ELF-1 (cell line): ENCODE results near the gene RNASE12.
A peak's percentile ranks its signal among the peaks of the same experiment; 100 is the strongest.
"Not testable (repeated sequence)": the region's sequence is repeated elsewhere in the genome, so short reads cannot be mapped to it uniquely, and the experiment has no call there.

Source experiments
- DNase-seq: peaks from one replicate; pipeline ENCODE4 v3.0.0-alpha.2; 2016; ENCODE audit warnings: low read depth, low spot score

Gene RNASE12, protein sequence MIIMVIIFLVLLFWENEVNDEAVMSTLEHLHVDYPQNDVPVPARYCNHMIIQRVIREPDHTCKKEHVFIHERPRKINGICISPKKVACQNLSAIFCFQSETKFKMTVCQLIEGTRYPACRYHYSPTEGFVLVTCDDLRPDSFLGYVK

DNA sequence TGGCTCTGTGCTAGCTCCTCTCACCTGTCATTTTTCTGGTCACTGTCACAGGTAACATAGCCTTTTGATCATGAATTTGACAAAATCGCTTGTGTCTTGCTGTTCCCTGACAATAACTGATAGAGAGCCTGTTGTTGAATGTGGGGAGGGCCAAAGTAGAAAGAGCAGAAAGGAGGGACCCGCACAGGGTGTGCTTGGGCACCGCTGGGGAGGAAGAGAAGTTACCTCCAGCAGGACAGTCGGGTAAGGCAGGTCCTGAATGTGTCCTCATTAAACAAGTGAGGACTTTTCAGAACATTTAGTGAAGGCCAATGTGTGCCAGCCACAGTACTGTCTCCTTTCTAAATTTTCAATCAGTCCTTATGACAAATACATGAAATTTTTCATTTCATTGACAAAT is at the start of gene RNASE12:
Gene RNASE12 (minus strand): TSS at position 142 of the 400 bp plus-strand sequence. CDS start 653 bp downstream, outside the sequence.
- no peak for DNase-seq

DNA sequence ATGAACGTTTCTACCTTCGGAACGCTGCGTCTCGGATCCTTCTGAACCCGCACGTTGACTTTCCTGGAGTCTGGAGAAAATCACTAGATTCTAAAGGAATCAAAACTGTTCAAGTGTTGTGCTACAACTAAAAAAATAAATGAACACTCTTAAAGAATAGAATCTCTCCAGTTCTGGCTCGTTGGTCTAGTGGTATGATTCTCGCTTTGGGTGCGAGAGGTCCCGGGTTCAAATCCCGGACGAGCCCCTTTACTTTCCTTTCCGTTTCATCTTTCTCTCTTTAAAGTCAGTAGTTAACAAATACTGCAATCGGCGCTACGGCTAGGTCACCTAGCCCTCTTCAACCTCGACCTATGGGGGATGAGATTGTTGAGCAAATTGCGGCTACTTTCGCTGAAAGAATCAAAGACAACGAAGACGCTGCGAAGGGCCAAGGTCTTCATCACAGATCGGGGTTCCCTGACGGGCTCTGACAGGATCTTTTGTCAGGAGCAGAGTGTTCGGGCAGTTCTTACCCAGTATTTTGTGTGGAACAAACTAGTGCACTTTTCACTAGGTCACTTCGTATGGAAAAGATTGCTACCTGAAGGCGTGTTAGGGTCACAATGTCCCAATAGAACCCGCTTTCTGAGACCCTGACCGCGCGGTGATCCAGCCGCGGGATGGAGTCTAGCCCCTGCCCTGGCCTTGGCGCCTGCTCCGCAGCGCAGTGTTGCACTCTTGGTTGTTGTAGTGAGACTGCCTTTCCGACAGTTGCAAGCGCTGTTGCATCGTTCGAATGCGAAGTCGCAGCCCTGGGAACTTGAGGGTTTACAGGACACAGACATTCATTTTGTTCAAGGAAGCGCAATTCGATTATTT is 41.9 kb upstream of the RNASE12 start:
- DNase-seq = peak; percentile 95

DNA sequence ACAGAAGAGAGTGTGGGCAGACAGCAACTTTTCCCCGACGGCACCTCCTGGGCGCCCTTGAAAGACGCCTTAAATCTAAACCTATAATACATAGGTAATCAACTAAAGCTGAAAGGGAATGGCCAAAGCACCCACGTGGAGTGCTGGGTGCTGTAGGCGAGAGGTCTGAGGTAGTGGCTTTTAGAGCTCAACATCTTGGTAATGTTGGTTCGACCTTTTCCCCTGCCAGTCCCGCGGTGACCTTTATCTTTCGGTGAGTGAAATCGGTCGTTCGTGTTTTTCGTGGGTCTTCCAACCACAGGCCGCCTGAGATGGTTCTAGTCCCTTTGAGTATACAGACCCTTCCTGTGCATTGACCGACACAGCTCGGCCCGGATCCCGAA is 41.3 kb upstream of the RNASE12 start:
- no peak for DNase-seq

DNA sequence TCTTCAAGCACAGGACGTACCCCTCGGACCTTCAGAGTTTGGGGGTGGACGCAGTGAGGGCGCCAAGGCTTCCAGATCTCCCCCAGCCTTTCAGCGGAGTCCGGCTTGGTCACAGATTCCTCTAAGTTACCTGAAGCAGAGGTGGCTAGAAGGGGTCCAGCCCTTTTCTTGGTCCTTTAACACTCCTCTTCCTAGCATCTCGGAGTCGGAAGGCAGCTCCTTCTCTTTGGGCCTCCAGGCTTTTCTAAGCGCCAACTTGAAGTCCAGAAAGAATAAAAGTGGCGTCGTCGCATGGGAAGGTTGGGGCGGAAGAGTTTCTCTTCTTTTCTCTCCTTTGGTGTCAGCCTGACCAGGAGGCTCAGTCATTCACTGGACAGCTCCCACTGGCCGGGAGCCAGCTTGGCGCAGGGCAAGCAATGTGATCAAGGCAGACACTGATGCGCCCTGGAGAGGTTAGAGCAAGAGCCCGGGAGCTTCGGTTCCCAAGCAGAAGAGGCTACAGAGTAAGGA is 40.8 kb upstream of the RNASE12 start:
- peak; percentile 83 for DNase-seq

DNA sequence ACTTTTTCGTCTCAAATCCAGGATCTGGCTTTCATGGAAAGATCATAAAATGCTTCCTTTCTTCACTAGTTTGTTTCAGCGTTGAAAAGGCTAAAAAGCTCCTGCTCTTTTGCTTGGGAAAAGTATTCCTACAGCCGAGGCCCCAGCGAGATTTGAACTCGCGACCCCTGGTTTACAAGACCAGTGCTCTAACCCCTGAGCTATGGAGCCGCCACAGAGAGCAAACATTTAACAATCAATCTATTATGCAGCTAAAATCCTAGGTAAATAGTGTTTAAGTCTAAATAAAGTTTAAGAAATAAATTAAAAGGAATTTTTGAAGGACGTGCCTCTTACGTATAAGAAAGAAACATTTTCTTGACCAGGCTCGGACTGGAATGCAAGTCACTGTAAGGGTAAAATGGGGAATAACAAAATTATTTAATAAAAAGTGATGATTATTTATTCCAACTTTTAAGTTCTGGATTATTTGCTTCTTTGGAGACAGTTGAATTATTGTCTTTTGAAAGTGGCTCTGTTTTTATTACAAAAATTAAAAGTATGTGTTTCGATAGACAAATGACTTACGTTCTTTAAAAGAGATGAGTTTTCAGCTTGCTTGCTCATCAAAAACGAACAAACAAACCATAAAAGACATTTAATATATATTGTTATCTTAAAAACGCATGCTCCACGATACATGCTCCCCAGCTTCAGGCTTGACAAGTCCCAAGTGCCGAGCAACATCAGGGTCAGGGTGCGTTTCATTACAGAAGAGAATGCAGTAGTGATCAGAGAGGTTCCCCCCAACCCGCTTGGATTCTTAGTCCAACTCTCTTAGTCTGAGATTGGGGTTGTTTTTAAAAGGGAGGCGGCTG is 40.1 kb upstream of the RNASE12 start:
- DNase-seq = peak; percentile 66

DNA sequence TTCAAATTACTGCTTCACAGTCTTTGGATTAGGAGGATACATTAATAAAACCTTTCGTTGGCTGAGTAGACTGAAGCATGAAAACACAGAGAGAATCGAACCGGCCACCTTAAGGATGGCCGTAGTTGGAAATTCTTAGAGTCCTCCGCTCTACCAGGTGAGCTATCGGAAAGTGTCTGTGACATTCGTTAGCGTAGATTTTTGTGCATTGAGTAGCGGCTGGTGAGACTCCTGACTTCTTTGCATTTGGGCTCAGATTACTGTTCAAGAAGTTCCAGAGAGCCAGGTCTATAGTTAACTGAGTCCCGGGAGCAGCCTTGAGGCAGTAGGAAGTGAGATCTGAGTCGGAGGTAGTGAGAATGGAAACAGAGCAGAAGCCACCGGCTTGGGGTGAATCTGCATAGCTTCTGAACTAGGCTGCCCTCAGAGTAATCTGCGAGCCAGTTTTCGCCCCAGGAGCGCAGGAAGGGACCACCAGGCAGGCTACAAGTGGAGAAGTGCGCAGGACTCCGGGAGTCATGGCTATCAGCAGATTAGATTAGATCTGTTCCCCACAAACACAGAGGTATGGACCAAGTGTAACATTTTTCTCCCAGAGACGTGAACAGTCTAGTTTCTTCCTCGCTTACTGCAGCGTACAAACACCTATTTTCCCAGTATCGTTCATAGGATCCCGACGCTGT is 39.3 kb upstream of the RNASE12 start:
- DNase-seq = peak; percentile 89

DNA sequence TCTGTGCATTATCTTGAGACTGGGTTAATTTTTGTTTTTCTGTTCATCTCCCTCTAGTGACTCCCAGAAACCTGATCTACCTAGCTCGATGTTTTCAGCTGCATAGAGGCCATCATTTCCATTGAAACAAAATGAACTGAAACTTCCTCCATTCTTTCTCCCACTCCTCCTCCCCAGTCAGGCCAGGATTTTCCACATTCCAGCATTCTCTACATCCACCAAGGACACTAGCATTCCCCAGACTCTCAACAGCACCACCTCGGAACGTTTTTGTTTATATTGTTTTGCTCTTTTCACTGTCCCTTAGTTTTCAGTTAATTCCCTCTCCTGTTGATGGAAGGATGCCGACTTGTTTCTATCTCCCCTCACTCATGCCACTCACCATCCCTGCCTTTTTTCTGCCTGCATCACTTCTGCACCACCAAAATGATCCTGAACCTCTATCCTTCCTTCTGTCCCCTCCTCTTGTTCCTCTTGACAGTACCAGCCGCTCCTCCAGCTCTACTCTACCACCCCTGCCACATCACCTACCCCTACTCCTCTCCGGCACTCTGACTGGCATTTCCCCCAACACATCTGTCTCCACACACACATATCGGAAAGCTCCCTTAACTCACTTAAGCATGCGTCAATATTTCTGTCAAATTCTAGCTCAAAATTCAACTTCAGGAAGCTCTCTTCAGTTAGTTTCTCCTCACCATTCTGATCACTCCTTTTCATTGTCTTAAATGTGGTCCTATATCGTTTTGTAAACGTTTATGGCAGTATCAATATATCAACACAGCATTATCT is 37.1 kb upstream of the RNASE12 start:
- DNase-seq = no peak

DNA sequence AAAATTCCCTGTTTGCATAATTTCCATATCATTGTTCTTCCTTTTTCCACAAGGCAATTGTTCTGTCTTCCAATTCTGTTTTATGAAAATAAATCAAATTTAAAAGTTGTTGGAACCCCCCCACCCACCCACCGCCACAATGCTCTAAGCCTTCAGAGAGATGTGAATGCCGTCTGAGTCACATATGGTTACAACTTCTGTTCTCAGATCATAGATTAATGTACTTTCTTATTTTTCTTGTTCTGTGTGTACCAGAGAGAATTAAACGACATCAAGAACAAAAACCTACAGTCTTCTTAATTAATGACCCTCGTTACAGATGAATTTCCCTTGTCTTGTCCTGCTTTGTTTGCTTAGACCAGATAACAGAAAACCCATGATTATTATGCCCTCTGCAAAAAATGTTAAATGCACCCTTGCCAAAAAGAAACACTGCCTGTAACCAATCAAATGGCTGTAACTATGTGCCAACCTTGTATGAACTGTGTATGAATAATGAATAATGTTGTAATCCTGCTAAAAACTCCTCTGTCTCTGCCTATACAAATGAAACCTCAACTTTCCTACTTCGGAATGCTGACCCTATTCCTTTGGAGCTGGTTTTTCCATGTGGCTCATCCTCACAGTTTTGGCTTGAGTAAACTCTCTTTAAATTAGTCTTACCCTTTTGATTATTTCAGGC is 36.3 kb upstream of the RNASE12 start:
- no peak for DNase-seq

DNA sequence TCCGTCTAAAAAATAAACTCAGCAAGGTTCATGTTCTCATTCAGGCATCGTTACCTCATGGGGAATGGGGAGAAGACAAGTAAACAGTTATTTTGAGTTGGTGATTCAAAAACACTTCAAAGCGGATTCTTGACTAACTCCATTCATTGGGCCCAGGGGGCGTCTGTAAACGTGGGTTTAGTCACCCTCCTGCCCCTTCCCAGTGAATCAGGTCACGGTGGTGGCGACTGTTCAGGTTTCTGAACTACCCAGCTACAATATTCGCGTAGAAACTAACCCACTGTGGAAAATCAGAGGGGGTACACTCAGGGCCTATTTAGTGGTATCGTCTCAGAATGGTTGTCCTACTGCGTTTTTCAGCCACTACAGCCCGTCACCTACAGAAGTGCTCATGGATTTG is 35.1 kb upstream of the RNASE12 start:
- DNase-seq = no peak

DNA sequence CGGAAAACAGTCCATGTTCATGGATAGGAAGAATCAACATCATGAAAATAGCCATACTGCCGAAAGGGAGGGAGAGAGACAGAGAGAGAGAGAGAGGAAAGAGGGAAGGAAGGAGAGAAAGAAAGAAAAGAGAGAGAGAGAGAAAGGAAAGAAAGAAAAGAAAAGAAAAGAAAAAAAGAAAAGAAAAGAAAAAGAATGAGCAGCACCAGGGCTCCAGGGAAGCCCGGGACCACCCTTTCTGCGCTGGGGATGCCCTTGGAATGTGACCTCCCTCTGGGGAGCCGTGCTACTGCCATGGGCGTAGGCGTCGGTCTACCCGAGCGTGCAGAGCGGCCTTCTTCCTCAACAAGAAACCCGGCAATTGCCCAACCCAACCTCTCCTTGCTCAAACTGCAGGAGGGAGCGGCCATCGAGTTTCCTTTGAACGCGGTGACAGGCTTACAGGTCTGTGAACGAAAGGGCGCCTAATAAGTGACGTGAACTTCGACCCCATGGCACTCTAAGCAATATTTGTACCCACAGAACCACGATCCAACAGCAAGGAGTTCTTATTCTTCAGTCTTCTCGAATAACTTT is 33.4 kb upstream of the RNASE12 start:
- peak; percentile 88 for DNase-seq

DNA sequence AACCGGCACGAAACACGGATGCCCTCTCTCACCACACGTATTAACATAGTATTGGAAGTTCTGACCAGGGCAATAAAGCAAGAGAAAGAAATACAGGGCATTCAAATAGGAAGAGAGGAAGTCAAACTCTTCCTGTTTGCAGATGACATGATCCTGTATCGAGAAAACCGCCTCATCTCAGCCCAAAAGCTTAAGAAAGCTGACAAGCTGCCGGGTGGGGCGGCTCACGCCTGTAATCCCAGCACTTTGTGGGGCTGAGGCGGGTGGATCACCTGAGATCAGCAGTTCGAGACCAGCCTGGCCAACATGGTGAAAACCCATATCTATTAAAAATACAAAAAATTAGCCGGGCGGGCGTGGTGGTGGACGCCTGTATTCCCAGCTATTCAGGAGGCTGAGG is 32.6 kb upstream of the RNASE12 start:
- no peak for DNase-seq

DNA sequence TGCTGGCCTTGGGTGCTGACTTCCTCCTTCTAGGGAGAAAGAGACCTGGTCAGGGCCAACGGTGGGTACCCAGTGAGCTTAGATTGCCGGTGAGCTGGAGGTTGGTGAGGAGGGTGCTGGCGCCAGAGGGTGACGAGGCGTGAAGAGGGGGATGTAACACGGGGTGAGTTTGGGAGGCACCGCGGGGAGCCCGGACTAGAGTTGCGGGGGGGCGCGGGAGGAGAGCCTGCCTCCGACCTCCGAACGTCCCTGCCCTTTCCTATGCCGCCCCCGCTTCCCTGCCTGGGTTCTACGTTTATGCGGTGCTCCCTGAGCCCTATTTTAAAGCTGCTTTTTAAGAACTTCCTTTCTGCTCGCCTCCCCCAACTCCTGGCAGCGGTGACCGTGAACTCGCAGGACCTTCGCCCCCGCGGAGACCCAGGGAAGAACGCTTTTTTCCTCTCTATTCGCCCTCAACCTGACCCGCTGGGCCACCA is 31.7 kb upstream of the RNASE12 start:
- DNase-seq = no peak

DNA sequence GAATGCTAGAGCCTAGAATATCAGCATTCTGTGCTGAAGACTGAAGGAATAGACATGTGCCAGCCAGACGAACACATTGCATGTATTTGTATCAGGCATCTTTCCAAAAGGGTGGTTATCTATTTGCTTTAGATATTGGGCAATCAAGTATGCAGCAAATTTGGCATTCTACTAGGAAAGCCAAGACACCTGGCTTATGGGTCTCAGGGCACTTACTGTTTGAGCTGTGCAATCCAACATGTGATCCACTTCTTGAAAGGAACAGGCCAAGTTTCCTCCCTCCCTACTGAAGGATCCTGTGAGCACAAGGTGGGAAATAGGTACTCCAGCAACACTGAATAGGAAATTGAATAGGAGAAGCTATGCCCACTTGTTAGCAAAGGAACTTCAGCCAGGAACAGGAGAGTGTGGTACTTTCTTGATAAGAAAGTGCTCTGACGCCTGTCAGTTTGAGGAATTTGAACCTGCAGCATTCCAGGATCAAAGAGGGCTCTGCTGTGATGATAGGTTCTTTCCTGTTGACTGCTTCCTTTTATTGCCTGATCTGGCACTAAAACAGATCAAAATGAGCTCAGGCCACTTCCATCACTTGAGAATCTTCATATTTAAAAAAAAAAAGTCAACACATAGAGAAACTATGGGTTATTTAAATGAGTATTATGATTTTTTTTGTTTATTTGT is 29.8 kb upstream of the RNASE12 start:
- no peak for DNase-seq

DNA sequence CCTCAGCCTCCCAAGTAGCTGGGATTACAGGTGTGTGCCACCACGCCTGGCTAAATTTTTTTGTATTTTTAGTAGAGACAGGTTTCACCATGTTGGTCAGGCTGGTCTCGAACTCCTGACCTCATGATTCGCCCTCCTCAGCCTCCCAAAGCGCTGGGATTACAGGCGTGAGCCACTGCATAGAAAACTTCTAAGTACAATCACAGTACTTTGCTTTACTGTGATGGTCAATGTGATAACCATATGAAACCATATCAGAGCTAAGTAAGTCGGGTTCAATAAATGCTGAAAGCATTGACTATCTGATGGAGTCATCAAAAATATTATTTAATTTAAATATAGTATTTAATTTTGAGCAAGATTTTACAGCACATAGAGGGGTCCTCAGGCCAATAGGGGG is 28.5 kb upstream of the RNASE12 start:
- not testable (repeated sequence) for DNase-seq

DNA sequence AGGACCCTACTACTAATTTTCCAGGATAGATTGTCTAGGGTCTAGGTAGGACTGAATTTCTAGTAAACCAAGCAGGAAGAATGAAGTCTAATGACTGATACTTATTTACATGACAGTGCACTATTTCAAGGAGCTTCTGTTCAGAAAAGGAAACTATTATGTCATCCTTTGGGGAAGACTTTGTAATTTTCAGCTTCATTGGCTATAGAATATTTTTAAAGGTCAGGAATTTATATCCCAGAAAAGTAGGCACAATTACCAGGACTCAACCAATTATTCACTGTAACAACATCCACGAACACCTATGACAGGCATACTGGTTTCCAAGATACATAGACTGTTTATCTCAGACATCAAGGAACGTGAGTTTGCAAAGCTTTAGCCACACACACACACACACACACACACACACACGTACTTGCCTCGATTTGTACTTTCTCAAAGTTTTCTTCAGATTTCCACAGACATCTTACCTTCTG is 27.1 kb upstream of the RNASE12 start:
- DNase-seq = no peak

DNA sequence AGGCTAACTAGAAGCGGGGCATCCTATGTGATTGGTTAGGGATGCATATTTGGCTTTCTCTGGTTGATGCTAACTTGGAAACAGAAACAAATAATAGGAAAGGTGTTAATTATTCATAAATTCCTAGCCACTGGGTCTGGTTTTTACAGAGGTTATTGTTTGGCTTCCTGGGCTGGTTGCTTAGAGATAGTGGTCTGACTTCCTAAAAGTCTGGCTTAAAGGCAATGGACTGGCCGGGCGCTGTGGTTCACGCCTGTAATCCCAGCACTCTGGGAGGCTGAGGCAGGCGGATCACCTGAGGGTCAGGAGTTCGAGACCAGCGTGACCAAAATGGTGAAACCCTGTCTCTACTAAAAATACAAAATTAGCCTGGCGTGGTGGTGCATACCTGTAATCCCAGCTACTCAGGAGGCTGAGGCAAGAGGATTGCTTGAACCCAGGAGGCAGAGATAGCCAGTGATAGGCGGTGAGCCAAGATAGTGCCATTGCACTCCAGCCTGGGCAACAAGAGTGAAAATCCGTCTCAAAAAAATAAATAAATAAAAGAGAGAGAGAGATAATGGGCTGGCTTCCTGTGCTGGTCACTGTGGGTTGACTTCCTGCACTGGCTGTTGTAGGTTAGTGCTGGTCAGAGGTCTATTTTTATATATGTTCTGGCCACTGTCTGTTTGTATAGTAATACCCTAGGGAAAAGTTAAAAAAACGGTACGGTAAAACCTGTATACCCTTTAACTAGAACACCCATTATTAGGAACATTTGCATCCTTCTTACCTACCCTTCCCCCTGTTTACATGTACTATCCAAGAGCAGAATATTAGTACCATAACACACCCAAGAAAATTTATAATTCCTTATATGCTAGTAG is 26.2 kb upstream of the RNASE12 start:
- no peak for DNase-seq

DNA sequence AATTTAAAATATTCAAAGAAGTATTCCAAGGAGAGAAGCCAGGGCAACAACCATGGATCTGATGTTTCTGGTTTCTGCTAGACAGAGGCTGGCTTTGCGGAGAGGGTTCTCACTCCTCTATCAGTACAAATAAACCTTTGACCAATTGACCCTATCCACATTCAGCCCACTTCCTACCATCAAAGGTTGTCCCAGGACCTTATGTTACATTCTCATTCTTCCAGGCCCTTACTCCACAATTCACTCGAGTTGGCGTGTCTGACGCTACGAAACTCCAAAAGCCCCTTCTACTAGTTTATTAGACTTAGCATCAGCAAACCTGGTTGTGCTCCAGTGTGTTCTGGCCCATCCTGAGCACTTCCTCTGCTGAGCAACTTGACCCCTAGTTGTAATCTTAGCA is 24.8 kb upstream of the RNASE12 start:
- no peak for DNase-seq
